Epithelial cell of esophagus (primary cell): ENCODE data around the gene MIXL1.

Experiments
- DNase-seq: peaks from one replicate; pipeline ENCODE4 v3.0.0; 2010; ENCODE audit warnings: low read depth
- H3K4me3 ChIP-seq: 2 replicates; pipeline ENCODE4 v1.5.1; 2011; ENCODE audit warnings: mild to moderate bottlenecking, low read length, control low read depth
- TF ChIP-seq, protein P1 (sequence below): IDR thresholded peaks from 2 replicates; pipeline ENCODE4 v1.5.1; 2011; ENCODE audit warnings: low read depth, mild to moderate bottlenecking, low read length, control low read depth, inconsistent platforms; ENCODE audit not compliant: insufficient read depth; ENCODE audit errors: missing control alignments

MIXL1 gene

DNA sequence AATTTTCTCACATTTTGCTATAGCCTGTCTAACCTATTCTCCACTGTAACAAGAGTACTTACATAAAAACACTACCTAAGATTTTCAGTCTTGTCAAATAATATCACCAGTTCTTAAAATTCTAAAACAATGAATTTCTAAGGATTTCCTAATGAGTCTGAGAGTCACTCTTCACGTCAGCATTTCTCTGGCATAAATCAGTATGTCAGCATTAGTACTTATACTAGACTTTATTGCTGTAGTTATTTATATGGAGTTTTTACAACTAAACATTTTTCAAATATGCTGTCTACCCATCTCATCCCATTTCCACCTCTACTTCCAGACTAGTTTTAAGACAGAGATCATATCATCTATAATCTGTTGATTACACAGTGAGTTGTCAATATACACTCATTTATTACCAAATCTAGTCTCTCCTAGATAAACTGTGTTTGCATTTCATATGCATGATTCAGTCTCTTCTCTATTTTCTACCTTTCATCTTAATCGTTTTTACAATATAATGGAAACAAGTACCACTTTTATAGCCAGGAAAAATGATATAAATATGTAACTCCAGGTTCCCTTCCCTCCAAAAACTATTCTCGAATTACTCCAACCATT is 52.7 kb downstream of the MIXL1 start:
- no peak overlapping the region for H3K4me3 ChIP-seq
- DNase-seq, result no peak
- TF ChIP-seq, protein P1, sequence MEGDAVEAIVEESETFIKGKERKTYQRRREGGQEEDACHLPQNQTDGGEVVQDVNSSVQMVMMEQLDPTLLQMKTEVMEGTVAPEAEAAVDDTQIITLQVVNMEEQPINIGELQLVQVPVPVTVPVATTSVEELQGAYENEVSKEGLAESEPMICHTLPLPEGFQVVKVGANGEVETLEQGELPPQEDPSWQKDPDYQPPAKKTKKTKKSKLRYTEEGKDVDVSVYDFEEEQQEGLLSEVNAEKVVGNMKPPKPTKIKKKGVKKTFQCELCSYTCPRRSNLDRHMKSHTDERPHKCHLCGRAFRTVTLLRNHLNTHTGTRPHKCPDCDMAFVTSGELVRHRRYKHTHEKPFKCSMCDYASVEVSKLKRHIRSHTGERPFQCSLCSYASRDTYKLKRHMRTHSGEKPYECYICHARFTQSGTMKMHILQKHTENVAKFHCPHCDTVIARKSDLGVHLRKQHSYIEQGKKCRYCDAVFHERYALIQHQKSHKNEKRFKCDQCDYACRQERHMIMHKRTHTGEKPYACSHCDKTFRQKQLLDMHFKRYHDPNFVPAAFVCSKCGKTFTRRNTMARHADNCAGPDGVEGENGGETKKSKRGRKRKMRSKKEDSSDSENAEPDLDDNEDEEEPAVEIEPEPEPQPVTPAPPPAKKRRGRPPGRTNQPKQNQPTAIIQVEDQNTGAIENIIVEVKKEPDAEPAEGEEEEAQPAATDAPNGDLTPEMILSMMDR, result no peak
